ENCODE data around the gene RAD23B. TPM values are rescaled to one million over a fixed set of nuclear protein-coding genes. Genes with fewer than 3 reads are reported as not detected.

RAD23B gene
- total and polyA plus RNA-seq, 8 donors, result 19.3 to 86.8 (median 53.9) TPM

- whole genome bisulfite sequencing, 5 donors, result 79 to 87% (median 85%) methylated on average over 6 of the region's 6 CpGs
- Histone ChIP-seq H3K27ac (no peak overlapping the region), H3K4me3 (no peak overlapping the region), H3K9me3 (peaks cover 0 to 8% (median 0%) of the 10 kb centered on the region in 4 donors), H3K36me3 (no peaks in the 10 kb centered on the region), H3K4me1 (no peaks in the 10 kb centered on the region), H3K27me3 (peaks cover 0 to 9% (median 0%) of the 10 kb centered on the region in 3 donors)
- DNase-seq, result no peak
- TF ChIP-seq, protein P1, sequence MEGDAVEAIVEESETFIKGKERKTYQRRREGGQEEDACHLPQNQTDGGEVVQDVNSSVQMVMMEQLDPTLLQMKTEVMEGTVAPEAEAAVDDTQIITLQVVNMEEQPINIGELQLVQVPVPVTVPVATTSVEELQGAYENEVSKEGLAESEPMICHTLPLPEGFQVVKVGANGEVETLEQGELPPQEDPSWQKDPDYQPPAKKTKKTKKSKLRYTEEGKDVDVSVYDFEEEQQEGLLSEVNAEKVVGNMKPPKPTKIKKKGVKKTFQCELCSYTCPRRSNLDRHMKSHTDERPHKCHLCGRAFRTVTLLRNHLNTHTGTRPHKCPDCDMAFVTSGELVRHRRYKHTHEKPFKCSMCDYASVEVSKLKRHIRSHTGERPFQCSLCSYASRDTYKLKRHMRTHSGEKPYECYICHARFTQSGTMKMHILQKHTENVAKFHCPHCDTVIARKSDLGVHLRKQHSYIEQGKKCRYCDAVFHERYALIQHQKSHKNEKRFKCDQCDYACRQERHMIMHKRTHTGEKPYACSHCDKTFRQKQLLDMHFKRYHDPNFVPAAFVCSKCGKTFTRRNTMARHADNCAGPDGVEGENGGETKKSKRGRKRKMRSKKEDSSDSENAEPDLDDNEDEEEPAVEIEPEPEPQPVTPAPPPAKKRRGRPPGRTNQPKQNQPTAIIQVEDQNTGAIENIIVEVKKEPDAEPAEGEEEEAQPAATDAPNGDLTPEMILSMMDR (IDR thresholded peaks at IDR 0.05), result no peak
- no peak for TF ChIP-seq EP300 (IDR thresholded peaks at IDR 0.05)
- intact Hi-C loops (cut with DNase I; ENCODE audit: low total_unique reads), result no loop called here
Measured at GRCh38 chr9:107351382-107352045, 68.4 kb downstream of the RAD23B start.

- Histone ChIP-seq H3K4me3 (no peak overlapping the region), H3K4me1 (no peaks in the 10 kb centered on the region), H3K27ac (no peak overlapping the region), H3K36me3 (no peaks in the 10 kb centered on the region), H3K27me3 (peaks cover 0 to 2% (median 0%) of the 10 kb centered on the region in 3 donors), H3K9me3 (peaks cover 0 to 8% (median 0%) of the 10 kb centered on the region in 4 donors)
- WGBS, 5 donors, result 80 to 93% (median 86%) methylated on average over 3 of the region's 3 CpGs
- no peak for DNase-seq
- no peak for TF ChIP-seq POLR2AphosphoS5 (IDR thresholded peaks at IDR 0.05)
- TF ChIP-seq, protein P1 (IDR thresholded peaks at IDR 0.05), result no peak
- no peak for TF ChIP-seq POLR2A (IDR thresholded peaks at IDR 0.05)
- no peak for TF ChIP-seq EP300 (IDR thresholded peaks at IDR 0.05)
- intact Hi-C loops (cut with DNase I; ENCODE audit: low total_unique reads), result no loop called here
Measured at GRCh38 chr9:107355394-107355793, 72.3 kb downstream of the RAD23B start.

DNA sequence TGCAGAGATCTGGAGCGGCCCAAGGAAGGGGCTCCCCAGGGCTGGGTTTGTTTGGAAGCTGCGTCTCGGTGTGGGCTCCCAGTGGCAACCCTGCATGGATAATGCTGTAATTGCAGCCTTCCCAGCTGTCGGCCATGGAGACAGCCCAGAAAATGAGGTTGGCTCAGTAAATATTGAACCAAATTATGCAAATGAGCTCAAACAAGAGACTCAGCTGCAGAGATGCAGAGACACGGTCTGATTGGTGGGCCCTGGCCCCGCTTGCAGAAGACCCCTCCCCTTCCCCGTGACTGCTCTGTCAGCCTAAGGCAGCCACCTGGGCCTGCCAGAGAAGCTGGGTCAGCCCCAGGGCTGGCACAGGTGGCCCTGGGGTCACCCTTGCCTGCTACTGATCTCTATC lies 75.9 kb downstream of the RAD23B start:
- WGBS, 5 donors, result 36 to 56% (median 44%) methylated on average over 4 to 7 of the region's 7 CpGs
- TF ChIP-seq POLR2AphosphoS5 (IDR thresholded peaks at IDR 0.05) (no peak), EP300 (IDR thresholded peaks at IDR 0.05) (no peak), POLR2A (IDR thresholded peaks at IDR 0.05) (no peak)
- TF ChIP-seq, protein P1 (IDR thresholded peaks at IDR 0.05), result no peak
- DNase-seq, result no peak
- intact Hi-C loops (cut with DNase I; ENCODE audit: low total_unique reads), result no loop called here
- H3K4me1 ChIP-seq, result no peaks in the 10 kb centered on the region
- no peaks in the 10 kb centered on the region for H3K9me3 ChIP-seq
- H3K27me3 ChIP-seq, result no peaks in the 10 kb centered on the region
- no peak overlapping the region for H3K4me3 ChIP-seq
- H3K36me3 ChIP-seq, result no peaks in the 10 kb centered on the region
- no peak overlapping the region for H3K27ac ChIP-seq

- 75 to 85% (median 76%) methylated on average over 7 of the region's 7 CpGs for WGBS, 5 donors
- Histone ChIP-seq H3K4me1 (no peaks in the 10 kb centered on the region), H3K27me3 (no peaks in the 10 kb centered on the region), H3K9me3 (no peaks in the 10 kb centered on the region), H3K27ac (no peak overlapping the region), H3K36me3 (no peaks in the 10 kb centered on the region), H3K4me3 (no peak overlapping the region)
- DNase-seq, result no peak
- intact Hi-C loops (cut with DNase I; ENCODE audit: low total_unique reads), result no loop called here
- TF ChIP-seq EP300 (IDR thresholded peaks at IDR 0.05), result no peak
- no peak for TF ChIP-seq POLR2AphosphoS5 (IDR thresholded peaks at IDR 0.05)
- TF ChIP-seq, protein P1 (IDR thresholded peaks at IDR 0.05), result no peak
- TF ChIP-seq POLR2A (IDR thresholded peaks at IDR 0.05), result no peak
Measured at GRCh38 chr9:107360098-107360497, 77.0 kb downstream of the RAD23B start.

Measured in stomach (tissue), 9 donors.